Kidney epithelial cell (primary cell): ENCODE data around the gene HMHB1. TPM values are rescaled to one million over a fixed set of nuclear protein-coding genes. Genes with fewer than 3 reads are reported as not detected.
"Not testable (repeated sequence)": the region's sequence is repeated elsewhere in the genome, so short reads cannot be mapped to it uniquely, and the experiment has no call there.

ENCODE experiments used
- DNase-seq: peaks from one replicate; pipeline ENCODE4 v3.0.0-alpha.2; 2010; ENCODE audit warnings: low read depth
- H3K27me3 ChIP-seq: 2 replicates; pipeline ENCODE4 v1.6.0; 2011; ENCODE audit warnings: low read length; ENCODE audit not compliant: control insufficient read depth, insufficient read depth
- H3K36me3 ChIP-seq: 2 replicates; pipeline ENCODE4 v1.5.1; 2011; ENCODE audit warnings: low read length; ENCODE audit not compliant: control insufficient read depth, insufficient read depth
- H3K4me3 ChIP-seq: 2 replicates; pipeline ENCODE4 v1.5.1; 2011; ENCODE audit warnings: low read depth, mild to moderate bottlenecking, control low read depth, low read length
- CTCF ChIP-seq: IDR thresholded peaks from 2 replicates; pipeline ENCODE4 v1.5.1; 2011; ENCODE audit warnings: mild to moderate bottlenecking, moderate library complexity, low read length, control low read depth, inconsistent platforms; ENCODE audit not compliant: insufficient read depth, poor library complexity, severe bottlenecking
- total RNA-seq: library from RNA; depleted of rRNA; stranded (reverse); fragments of >200 nt; gene quantifications from 2 replicates; pipeline ENCODE4 v1.2.3, GENCODE V29; 2015

HMHB1 gene
- total RNA-seq, 1 donor from 2014 or later = not detected

GRCh38 chr5:143806579-143806978 is 5.4 kb upstream of the HMHB1 start:
- H3K4me3 ChIP-seq = no peak overlapping the region
- TF ChIP-seq CTCF = no peak
- no peaks in the 10 kb centered on the region for H3K27me3 ChIP-seq
- H3K36me3 ChIP-seq = no peaks in the 10 kb centered on the region
- peak; percentile 9 for DNase-seq

GRCh38 chr5:143807401-143807800 is 4.6 kb upstream of the HMHB1 start:
- H3K4me3 ChIP-seq = no peak overlapping the region
- H3K27me3 ChIP-seq = no peaks in the 10 kb centered on the region
- H3K36me3 ChIP-seq = no peaks in the 10 kb centered on the region
- no peak for TF ChIP-seq CTCF
- no peak for DNase-seq

GRCh38 chr5:143816370-143816769 is 4.4 kb downstream of the HMHB1 start:
- not testable (repeated sequence) for H3K27me3 ChIP-seq, DNase-seq, H3K36me3 ChIP-seq, H3K4me3 ChIP-seq

GRCh38 chr5:143819716-143820115 is 7.8 kb downstream of the HMHB1 start:
- no peaks in the 10 kb centered on the region for H3K27me3 ChIP-seq
- H3K36me3 ChIP-seq = no peaks in the 10 kb centered on the region
- no peak for DNase-seq
- H3K4me3 ChIP-seq = no peak overlapping the region
- no peak for TF ChIP-seq CTCF

GRCh38 chr5:143820451-143820850 is 8.5 kb downstream of the HMHB1 start:
- H3K4me3 ChIP-seq = no peak overlapping the region
- no peak for DNase-seq
- H3K36me3 ChIP-seq = no peaks in the 10 kb centered on the region
- H3K27me3 ChIP-seq = no peaks in the 10 kb centered on the region
- no peak for TF ChIP-seq CTCF

- H3K36me3 ChIP-seq = no peaks in the 10 kb centered on the region
- DNase-seq = peak; percentile 18
- no peak overlapping the region for H3K4me3 ChIP-seq
- peak; percentile 90 for TF ChIP-seq CTCF
- no peaks in the 10 kb centered on the region for H3K27me3 ChIP-seq
Observed at GRCh38 chr5:143824851-143825720, 13.1 kb downstream of the HMHB1 start.
